CD14-positive monocyte (primary cell): Measurements from ENCODE around the gene HOXA13. TPM values are rescaled to one million over a fixed set of nuclear protein-coding genes. Genes with fewer than 3 reads are reported as not detected.

Experiments
- DNase-seq, 3 donors: peaks; one replicate each; pipeline ENCODE4 v3.0.0-alpha.2; 2011 to 2022
- H2AFZ ChIP-seq: 2 replicates; pipeline ENCODE4 v1.6.0; 2012; ENCODE audit warnings: mild to moderate bottlenecking, low read depth, low read length, inconsistent platforms; ENCODE audit not compliant: insufficient read depth, poor library complexity, severe bottlenecking
- H3K27ac ChIP-seq, 2 donors: 1 replicate in 1 of 2; 2 replicates in 1 of 2; pipeline ENCODE4 v1.5.1; 2012 to 2013; ENCODE audit warnings: low read length in 2 of 2, control low read depth in 1 of 2, inconsistent platforms in 1 of 2, low read depth in 1 of 2, mild to moderate bottlenecking in 1 of 2
- H3K27me3 ChIP-seq, 2 donors: one replicate each; pipeline versions ENCODE4 v1.6.0 to v1.6.1; 2011 to 2013; ENCODE audit warnings: low read length in 2 of 2; ENCODE audit not compliant: control insufficient read depth in 2 of 2, insufficient read depth in 2 of 2
- H3K36me3 ChIP-seq, 2 donors: replicated peaks in 1 of 2; 1 replicate in 1 of 2; 2 replicates in 1 of 2; pipeline versions ENCODE4 v1.5.1 to v1.6.1; 2012 to 2013; ENCODE audit warnings: low read length in 2 of 2, control low read depth in 1 of 2, inconsistent platforms in 1 of 2, mild to moderate bottlenecking in 1 of 2; ENCODE audit not compliant: insufficient read depth in 2 of 2, control insufficient read depth in 1 of 2
- H3K4me1 ChIP-seq, 2 donors: 1 replicate in 1 of 2; 2 replicates in 1 of 2; pipeline versions ENCODE4 v1.5.1 to v1.6.1; 2012 to 2013; ENCODE audit warnings: low read length in 2 of 2, control low read depth in 1 of 2, inconsistent platforms in 1 of 2, mild to moderate bottlenecking in 1 of 2, moderate library complexity in 1 of 2; ENCODE audit not compliant: insufficient read depth in 2 of 2, control insufficient read depth in 1 of 2
- H3K4me2 ChIP-seq: replicated peaks from 2 replicates; pipeline ENCODE3; 2012; ENCODE audit warnings: low read length, moderate library complexity, mild to moderate bottlenecking; ENCODE audit not compliant: poor library complexity, severe bottlenecking; ENCODE audit errors: extremely low read depth
- H3K4me3 ChIP-seq, 3 experiments: fragments of 200-600 bp in 1 of 3; sonication (generic) in 1 of 3; replicated peaks in 1 of 3; 1 replicate in 2 of 3; 2 replicates in 1 of 3; pipeline ENCODE4 v1.5.1; 2011 to 2013; ENCODE audit warnings: low read length in 3 of 3, mild to moderate bottlenecking in 3 of 3, control low read depth in 2 of 3, low read depth in 2 of 3, inconsistent platforms in 1 of 3, moderate library complexity in 1 of 3
- H3K79me2 ChIP-seq: 2 replicates; pipeline ENCODE4 v1.6.0; 2012; ENCODE audit warnings: mild to moderate bottlenecking, control low read depth, inconsistent platforms, low read length, moderate library complexity; ENCODE audit not compliant: insufficient read depth
- H3K9ac ChIP-seq: 2 replicates; pipeline ENCODE4 v1.6.0; 2017; ENCODE audit warnings: low read length, mild to moderate bottlenecking; ENCODE audit not compliant: insufficient read depth, poor library complexity, severe bottlenecking
- H3K9me3 ChIP-seq, 2 donors: replicated peaks in 1 of 2; 1 replicate in 1 of 2; 2 replicates in 1 of 2; pipeline versions ENCODE4 v1.5.1 to v1.6.1; 2012 to 2013; ENCODE audit warnings: low read length in 2 of 2, control low read depth in 1 of 2; ENCODE audit not compliant: control insufficient read depth in 1 of 2, insufficient read depth in 1 of 2
- H4K20me1 ChIP-seq: 2 replicates; pipeline ENCODE4 v1.6.0; 2012; ENCODE audit warnings: mild to moderate bottlenecking, low read length, control low read depth, moderate library complexity; ENCODE audit not compliant: insufficient read depth
- H3K27ac Mint-ChIP-seq, 7 donors: one replicate each; pipeline ENCODE4 v1.8.0; 2020; ENCODE audit warnings: mild to moderate bottlenecking in 7 of 7, mixed read lengths in 7 of 7, moderate library complexity in 6 of 7, inconsistent platforms in 2 of 7
- H3K27me3 Mint-ChIP-seq, 3 donors: one replicate each; pipeline ENCODE4 v1.8.0; 2021 to 2022; ENCODE audit warnings: low read depth in 3 of 3, mild to moderate bottlenecking in 3 of 3, mixed read lengths in 3 of 3, moderate library complexity in 3 of 3, inconsistent platforms in 1 of 3
- H3K36me3 Mint-ChIP-seq, 2 donors: one replicate each; pipeline ENCODE4 v1.8.0; 2020; ENCODE audit warnings: mixed read lengths in 2 of 2, inconsistent platforms in 1 of 2, mild to moderate bottlenecking in 1 of 2
- H3K4me1 Mint-ChIP-seq: one replicate; pipeline ENCODE4 v1.8.0; 2020; ENCODE audit warnings: mild to moderate bottlenecking, mixed read lengths
- H3K4me3 Mint-ChIP-seq, 2 donors: one replicate each; pipeline ENCODE4 v1.8.0; 2020; ENCODE audit warnings: mild to moderate bottlenecking in 2 of 2, mixed read lengths in 2 of 2, moderate library complexity in 1 of 2
- H3K9me3 Mint-ChIP-seq, 7 donors: one replicate each; pipeline ENCODE4 v1.8.0; 2020 to 2022; ENCODE audit warnings: mixed read lengths in 7 of 7, mild to moderate bottlenecking in 6 of 7, moderate library complexity in 6 of 7, inconsistent platforms in 2 of 7
- CTCF ChIP-seq: fragments of 200-600 bp; IDR thresholded peaks from one replicate; pipeline ENCODE4 v1.8.0; 2022; ENCODE audit warnings: antibody characterized with exemption, mild to moderate bottlenecking
- WGBS: methylation state at CpG from one replicate; pipeline ENCODE4 v1.1.5; 2013; ENCODE audit warnings: missing lambda C conversion rate; ENCODE audit not compliant: insufficient coverage; 5-methylcytosine and 5-hydroxymethylcytosine counted together
- intact Hi-C, 2 donors: fragments of 100-400 bp; cut with micrococcal nuclease; formaldehyde crosslinking; loops; one replicate each; pipeline versions ENCODE4 v1.15.0 to v1.15.1; 2023
- polyA plus RNA-seq, 3 donors: library from polyadenylated mRNA; depleted of rRNA in 1 of 3; unstranded in 2 of 3; stranded (reverse) in 1 of 3; fragments of 300-500 nt in 2 of 3; fragments of >200 nt in 1 of 3; fragmentation: Illumina TruSeq in 2 of 3; gene quantifications; 1 replicate in 2 of 3; 2 replicates in 1 of 3; pipeline ENCODE4 v1.2.3, GENCODE V29; 2012 to 2021

The HOXA13 gene
- polyA plus RNA-seq, 3 donors, result not detected

GRCh38 chr7:27184337-27185012 is 15.4 kb downstream of the HOXA13 start:
- Mint-ChIP-seq H3K36me3 (peaks cover 18 to 31% of the 10 kb centered on the region in 2 donors), H3K4me1 (peaks cover 62% of the 10 kb centered on the region), H3K27ac (peak overlapping the region in 1 of 7 donors; percentile 41), H3K4me3 (peak overlapping the region; percentile 72 to 93), H3K9me3 (peaks cover 3 to 45% (median 33%) of the 10 kb centered on the region in 7 donors), H3K27me3 (peaks cover 94 to 99% (median 99%) of the 10 kb centered on the region in 3 donors)
- H3K79me2 ChIP-seq, result no peaks in the 10 kb centered on the region
- no peak for TF ChIP-seq CTCF
- peak overlapping the region; percentile 58 for H2AFZ ChIP-seq
- peak in 1 of 3 donors; percentile 44 for DNase-seq
- H3K4me2 ChIP-seq, result peak overlapping the region; percentile 76
- peaks cover 55 to 56% of the 10 kb centered on the region in 2 donors for H3K4me1 ChIP-seq
- intact Hi-C loops, result loop anchor here (1.0 to 5.0 kb wide), 2 partner anchors 11 to 32 kb away; partner anchors contain the start of gene HOXA3 (in 2 of the 2)
- H4K20me1 ChIP-seq, result no peaks in the 10 kb centered on the region
- 2% methylated on average over 65 of the region's 72 CpGs for WGBS
- H3K4me3 ChIP-seq, result peak overlapping the region in 2 of 3 experiments; percentile 20 to 71
- peaks cover 11 to 53% of the 10 kb centered on the region in 2 donors for H3K9me3 ChIP-seq
- no peaks in the 10 kb centered on the region for H3K36me3 ChIP-seq
- H3K27ac ChIP-seq, result no peak overlapping the region
- peaks cover 81 to 99% of the 10 kb centered on the region in 2 donors for H3K27me3 ChIP-seq
- no peak overlapping the region for H3K9ac ChIP-seq

- Histone ChIP-seq H3K79me2 (no peaks in the 10 kb centered on the region), H3K4me3 (peak overlapping the region in 2 of 3 experiments; percentile 6 to 71), H3K27me3 (peaks cover 81 to 99% of the 10 kb centered on the region in 2 donors), H3K9me3 (peaks cover 14 to 53% of the 10 kb centered on the region in 2 donors), H2AFZ (peak overlapping the region; percentile 58), H3K9ac (no peak overlapping the region), H3K27ac (no peak overlapping the region), H3K4me2 (peak overlapping the region; percentile 76), H3K4me1 (peaks cover 49 to 52% of the 10 kb centered on the region in 2 donors), H3K36me3 (no peaks in the 10 kb centered on the region), H4K20me1 (no peaks in the 10 kb centered on the region)
- no peak for DNase-seq
- Mint-ChIP-seq H3K36me3 (peaks cover 18 to 34% of the 10 kb centered on the region in 2 donors), H3K9me3 (peaks cover 3 to 47% (median 31%) of the 10 kb centered on the region in 7 donors), H3K27me3 (peaks cover 94 to 99% (median 99%) of the 10 kb centered on the region in 3 donors), H3K27ac (no peak overlapping the region), H3K4me3 (peak overlapping the region; percentile 72 to 93), H3K4me1 (peaks cover 58% of the 10 kb centered on the region)
- TF ChIP-seq CTCF, result no peak
- intact Hi-C loops, result loop anchor here in 1 of 2 donors (1.0 kb wide), 1 partner anchor 11 kb away; no protein-coding TSS in a partner anchor
- 4% methylated on average over 20 of the region's 30 CpGs for WGBS
Observed at GRCh38 chr7:27183682-27184336, 16.1 kb downstream of the HOXA13 start.
